ENCODE data around the gene TAF6.
"Not testable (repeated sequence)": the region's sequence is repeated elsewhere in the genome, so short reads cannot be mapped to it uniquely, and the experiment has no call there.

The TAF6 gene

DNA sequence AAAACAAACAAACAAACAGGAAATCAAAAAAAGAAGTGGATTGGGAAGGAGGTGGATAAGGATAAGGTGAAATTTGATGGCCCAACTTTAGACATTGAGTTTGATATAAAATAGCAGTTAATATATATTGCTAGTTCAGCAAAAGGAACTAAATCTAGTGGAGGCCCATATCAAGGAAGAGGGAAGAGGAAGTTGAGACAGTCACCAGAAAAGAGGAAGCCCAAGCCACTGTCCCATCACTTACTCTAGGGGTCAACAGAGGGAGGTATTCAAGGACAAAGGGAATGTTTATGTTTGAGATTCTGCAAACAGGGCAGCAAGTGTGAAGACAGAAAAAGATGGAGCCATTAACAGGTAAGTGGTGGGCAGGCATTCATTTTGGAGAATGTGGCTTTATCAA is 33.2 kb upstream of the TAF6 start:
- DNase-seq (ENCODE audit: low read depth), result no peak

DNA sequence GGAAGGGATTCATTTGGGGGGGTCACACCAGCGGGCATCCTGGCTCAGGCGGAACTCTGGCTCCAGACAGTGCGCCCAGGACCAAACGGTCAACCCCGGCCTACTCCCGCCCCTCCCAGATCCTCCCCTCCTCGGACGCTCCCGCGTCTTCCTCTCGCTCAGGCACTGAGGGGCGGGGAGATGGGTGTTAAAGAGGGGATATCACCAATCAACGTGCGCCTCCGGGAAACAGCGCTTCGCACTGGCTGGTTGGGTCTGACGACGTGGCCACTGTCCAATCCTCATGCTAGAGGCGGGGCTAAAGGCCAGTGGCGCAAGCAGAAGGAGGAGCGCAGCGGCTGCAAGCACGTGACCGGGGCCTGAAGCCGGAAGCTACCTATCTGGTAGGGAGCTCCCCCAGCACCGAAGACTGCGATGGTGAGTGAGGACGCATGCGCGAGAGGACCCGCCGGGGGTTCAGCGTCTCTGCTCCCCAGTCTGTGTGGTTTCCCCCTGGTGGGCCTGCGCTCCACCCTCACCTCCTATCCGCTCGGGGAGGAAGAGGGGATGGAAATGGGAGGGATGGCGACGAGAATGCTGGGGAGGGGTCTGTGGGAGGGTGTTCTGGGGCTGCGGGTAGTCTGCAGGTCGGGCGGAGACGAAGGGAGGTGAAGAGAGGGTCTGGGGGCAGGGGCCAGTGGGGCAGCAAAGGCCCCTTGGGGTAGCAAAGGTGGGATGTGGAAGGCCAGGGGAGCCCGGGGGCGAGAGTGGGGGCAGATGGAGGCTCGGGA is 29.6 kb upstream of the TAF6 start, which contains the start of gene LAMTOR4:
Gene LAMTOR4 (plus strand): TSS at position 360 of the 770 bp plus-strand sequence. CDS start 55 bp downstream, at position 415.
- peak; percentile 98 for DNase-seq (ENCODE audit: low read depth)

DNA sequence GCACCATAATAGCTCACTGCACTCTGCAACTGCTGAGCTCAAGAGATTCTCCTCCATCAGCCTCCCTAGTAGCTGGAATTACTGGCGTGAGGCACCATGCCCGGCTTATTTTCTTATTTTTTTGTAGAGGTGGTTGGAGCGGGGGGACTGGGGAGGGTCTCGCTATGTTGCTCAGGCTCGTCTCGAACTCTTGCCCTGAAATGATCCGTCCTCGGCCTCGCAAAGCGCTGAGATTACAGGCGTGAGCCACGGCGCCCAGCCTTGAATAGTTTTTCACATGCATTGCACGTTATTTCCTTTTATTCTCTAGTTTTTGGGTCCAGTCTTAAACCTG is 29.0 kb upstream of the TAF6 start:
- no peak for DNase-seq (ENCODE audit: low read depth)

DNA sequence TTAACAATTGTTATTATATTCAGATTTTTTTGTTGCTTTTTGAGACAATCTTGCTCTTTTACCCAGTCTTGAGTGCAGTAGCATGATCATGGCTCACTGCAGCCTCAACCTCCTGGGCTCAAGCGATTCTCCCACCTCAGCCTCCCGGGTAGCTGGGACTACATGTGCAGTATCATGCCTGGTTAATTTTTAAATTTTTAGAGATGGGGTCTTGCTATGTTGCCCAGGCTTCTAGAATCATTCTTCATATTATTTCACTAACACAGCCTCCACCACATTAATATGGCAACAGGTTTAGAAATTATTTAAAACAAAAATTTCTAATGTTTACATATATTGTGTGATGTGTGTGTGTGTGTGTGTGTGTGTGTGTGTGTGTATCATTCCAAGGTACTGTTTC is 28.1 kb upstream of the TAF6 start:
- DNase-seq (ENCODE audit: low read depth), result no peak

DNA sequence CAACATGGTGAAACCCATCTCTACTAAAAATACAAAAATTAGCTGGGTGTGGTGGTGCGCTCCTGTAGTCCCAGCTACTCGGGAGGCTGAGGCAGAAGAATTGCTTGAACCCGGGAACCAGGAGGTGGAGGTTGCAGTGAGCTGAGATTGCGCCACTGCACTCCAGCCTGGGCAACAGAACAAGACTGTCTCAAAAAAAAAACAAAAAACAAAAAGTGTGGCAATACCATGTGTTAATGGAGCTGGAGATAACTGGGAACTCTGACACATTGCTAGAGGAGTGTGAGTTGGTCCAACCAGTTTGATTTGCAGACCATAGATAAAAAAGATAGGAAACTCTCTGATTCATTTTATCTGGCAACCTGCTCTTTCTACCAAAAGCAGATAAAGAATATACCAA is 27.2 kb upstream of the TAF6 start:
- DNase-seq (ENCODE audit: low read depth), result not testable (repeated sequence)

DNA sequence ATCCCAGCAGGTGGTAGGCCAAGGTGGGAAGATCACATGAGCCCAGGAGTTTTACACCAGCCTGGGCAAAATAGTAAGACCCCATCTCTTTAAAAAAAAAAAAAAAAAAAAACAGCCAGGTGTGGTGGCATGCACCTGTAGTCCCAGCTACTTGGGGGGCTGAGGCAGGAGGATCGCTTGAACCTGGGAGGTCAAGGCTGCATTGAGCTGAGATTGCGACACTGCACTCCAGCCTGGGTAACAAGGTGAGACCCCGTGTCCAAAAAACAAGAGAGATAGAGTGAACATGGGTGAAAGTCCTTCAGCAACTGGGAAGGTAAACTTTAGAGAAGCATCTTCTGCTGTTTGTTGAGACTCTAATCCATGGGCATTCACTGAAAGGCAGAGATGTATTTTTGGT is 23.3 kb upstream of the TAF6 start:
- DNase-seq (ENCODE audit: low read depth), result no peak

DNA sequence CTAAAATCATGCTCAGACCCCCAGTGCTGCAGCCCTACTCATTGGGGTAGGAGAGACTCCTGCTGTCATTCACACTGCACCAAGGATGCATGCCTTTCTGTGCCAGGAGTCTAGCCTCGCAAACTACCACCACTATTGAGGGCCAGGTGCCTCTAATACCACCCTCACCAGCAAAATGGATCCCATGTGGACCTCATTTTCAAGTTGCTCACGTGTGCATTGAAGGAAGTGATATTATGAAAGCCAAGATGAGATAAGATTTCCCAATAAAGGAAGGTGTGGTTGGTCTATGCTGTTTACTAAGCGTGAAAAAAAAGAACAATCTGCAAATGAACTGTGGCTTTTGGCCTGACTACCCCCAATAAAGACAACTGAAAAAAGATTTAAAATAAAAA is 22.4 kb upstream of the TAF6 start:
- DNase-seq (ENCODE audit: low read depth), result no peak

DNA sequence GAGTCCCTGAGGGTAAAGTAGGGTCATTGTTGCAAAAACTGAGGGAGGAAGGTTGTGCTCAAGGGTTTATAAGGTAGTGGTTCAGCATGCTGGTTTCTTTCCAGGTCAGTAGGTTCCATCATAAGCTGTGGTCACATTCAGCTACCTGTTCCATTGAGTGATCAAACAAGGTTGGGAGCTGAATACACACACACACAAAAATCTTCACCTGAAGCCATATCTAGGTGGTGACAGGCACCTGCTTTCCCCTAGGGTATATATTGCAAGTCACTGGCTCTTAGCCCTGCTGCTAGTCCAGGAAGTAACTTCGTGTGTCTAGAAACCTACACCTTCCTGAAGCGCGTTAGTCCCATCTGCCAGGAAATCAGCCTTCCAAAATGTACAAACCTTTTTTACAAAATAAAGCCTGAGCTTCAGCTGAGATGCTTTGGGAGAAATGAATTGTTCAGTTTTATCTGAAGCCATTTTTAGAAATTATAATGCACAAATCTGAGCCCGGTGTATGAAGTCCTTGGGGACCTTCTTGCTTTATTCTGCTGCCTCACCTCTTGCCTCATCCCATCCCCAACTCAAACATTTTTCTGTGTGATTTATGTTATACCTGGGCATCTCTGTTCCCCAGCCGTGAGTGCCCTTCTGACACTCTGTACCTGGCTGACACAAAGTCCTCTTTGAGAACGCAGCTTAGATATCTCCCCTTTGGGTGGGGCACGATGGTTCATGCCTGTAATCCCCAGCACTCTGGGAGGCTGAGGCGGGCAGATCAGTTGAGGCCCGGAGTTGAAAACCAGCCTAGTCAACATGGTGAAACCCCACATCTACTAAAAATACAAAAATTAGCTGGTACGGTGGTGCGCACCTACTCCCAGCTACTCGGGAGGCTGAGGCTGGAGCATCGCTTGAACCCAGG is 18.9 kb upstream of the TAF6 start:
- DNase-seq (ENCODE audit: low read depth), result no peak

DNA sequence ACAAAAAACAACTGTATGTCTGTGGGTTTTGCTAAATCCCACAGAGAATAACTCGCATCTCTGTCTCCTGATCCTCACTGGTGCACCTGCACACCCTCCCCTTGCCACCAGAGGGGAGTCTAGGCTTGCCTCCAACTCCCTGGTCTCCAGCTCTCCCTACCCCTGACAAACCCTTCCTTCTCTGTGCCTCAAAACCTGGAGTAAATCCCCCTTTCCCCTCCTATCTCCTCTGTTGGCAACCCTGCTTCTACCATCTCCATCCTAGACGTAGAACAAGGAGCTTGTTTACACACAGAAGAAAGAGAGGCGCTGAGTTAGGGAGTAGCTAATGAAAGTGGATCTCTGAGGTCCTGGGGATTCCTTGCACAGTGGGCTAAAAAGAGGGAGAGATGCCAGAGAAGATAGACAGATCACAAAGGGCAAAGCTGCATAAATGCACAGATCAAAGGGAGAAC is 13.6 kb upstream of the TAF6 start:
- DNase-seq (ENCODE audit: low read depth), result no peak

DNA sequence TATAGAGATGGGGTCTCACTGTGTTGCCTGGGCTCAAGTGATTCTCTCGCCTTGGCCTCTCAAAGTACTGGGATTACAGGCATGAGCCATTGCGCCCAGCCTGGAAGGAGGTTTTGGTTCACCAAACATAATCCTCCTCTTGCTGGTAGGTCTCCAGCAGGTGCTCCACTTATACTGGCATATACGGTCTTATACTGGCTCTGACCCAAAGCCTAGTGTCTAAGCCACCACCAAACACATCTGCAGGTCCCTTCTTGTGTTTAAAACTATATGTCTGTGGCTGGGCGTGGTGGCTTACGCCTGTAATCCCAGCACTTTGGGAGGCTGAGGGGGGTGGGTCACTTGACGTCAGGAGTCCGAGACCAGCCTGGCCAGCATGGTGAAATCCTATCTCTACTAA is 13.0 kb upstream of the TAF6 start:
- no peak for DNase-seq (ENCODE audit: low read depth)

DNA sequence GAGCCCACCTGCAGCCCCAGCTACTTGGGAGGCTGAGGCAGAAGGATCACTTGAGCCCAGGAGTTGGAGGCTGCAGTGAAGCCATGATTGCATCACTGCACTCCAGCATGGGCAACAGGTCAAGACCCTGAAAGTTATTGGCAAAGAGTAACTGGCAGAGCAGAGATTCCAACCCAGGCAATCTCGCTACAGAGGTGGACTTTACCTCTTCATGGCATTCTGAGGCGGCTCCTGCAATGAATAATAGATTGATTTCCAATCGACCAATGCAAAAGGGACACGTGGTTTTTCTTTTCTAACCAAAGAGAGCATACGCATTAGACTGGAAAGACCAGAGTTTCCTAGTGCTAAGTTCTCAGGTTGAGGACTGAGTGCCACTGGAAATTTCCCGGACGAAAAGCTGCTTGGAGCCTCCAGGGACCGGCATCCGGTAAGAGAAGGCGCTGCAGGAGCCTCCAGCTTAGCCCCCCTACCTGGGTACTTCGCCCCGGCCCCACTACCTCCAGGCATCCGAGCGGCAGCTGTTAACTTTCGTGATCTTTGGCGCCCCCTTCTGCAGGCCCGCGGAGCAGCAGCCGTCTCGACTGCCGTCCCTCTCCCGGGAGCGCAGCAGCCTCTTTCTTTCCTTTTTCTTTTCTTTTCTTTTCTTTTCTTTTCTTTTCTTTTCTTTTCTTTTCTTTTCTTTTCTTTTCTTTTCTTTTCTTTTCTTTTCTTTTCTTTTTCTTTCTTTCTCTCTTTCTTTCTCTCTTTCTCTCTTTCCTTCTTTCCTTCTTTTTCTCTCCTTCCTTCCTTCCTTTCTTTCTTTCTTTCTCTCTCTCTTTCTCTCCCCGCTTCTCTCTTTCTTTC is 11.7 kb upstream of the TAF6 start:
- DNase-seq (ENCODE audit: low read depth), result no peak

DNA sequence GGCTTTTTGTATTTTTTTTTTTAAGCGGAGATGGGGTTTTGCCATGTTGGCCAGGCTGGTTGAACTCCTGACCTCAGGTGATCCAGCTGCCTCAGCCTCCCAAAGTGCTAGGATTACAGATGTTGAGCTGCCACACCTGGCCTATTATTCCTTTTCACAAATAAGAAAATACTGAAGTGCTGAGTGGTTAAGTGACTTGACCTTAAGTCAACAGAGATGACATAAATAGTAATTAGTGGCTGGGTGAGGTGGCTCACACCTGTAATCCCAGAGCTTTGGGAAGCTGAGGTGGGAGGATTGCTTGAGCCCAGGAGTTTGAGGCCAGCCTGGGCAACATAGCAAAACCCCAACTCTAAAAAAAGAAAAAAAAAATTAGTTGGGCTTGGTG is 11.1 kb upstream of the TAF6 start:
- DNase-seq (ENCODE audit: low read depth), result not testable (repeated sequence)

DNA sequence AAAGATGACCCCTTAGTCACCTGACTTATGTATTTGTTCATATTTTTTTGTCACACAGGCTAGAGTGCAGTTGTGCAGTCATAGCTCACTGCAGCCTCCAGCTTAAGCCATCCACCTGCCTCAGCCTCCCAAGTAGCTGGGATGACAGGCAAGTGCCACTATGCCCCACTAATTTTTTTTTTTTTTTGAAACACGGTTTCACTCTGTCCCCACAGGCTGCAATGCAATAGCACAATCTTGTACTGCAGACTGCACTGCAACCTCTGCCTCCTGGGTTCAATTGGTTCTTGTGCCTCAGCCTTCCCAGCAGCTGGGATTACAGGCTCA is 9.4 kb upstream of the TAF6 start:
- DNase-seq (ENCODE audit: low read depth), result no peak

DNA sequence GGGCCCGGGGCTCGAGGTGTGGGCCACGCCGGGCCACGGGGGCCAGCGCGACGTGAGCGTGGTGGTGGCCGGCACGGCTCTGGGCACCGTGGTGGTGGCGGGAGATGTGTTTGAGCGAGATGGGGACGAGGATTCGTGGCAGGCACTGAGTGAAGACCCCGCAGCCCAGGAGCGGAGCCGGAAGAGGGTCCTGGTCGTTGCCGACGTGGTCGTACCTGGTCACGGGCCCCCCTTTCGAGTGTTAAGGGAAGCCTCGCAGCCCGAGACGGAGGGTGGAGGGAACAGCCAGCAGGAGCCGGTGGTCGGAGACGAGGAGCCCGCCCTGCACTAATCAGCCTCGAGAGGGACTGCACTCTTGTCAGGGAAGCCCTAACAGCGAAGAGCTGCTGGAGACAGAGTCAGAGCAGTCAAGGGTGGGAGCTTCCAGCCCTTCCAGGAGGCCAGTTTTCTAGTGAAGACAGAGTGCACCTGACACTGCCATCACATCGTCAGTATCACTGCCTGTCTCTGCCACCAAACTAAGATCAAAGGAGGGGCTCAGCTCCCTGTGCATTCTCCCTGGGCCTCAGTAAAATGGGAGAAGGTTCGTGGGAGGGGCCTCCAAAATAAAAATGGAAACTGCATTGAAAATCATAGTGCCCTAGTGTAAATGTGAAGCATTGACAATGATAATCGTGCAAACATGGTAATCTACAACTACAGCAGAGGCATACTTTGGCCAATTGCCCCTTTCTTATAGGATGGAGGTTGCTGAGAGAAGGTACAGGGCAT is 8.9 kb upstream of the TAF6 start:
- DNase-seq (ENCODE audit: low read depth), result no peak

DNA sequence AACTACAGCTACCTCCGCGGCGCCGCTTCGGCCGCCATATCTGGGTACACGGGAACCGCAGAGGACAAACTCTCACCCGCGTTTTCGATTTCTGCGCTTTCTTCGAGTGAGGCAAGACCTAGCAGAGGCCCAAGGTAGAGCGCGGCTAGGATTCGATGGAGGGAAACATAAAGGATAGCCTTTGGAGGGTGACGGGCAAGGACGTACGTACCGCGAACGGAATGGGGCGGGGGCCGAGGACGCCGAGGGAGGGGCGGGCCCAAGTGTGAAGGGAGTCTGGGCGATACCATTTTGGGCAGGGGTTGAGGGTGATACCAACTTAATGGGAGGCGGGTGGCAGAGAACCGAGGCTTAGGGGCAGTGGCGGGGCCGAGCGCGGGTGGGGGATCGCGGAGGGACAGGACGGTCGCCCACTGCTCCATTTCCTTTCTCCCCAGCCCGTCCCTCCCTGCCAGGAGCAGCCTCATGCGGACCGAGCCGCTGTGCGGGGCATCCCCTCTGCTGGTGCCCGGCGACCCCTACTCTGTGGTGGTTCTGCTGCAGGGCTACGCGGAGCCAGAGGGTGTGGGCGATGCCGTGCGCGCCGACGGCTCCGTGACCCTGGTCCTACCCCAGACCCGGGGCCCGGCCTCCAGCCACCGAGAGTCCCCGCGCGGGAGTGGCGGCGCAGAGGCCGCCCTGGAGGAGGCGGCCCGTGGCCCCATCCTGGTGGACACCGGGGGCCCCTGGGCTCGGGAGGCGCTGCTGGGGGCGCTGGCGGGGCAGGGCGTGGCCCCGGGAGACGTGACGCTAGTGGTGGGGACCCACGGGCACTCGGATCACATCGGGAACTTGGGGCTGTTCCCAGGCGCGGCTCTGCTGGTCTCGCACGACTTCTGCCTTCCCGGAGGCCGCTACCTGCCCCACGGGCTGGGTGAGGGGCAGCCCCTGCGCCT is 8.0 kb upstream of the TAF6 start, which contains the start of gene MBLAC1:
Gene MBLAC1 (plus strand): TSS at position 37 of the 935 bp plus-strand sequence. CDS start 429 bp downstream, at position 466.
- peak; percentile 84 for DNase-seq (ENCODE audit: low read depth)

DNA sequence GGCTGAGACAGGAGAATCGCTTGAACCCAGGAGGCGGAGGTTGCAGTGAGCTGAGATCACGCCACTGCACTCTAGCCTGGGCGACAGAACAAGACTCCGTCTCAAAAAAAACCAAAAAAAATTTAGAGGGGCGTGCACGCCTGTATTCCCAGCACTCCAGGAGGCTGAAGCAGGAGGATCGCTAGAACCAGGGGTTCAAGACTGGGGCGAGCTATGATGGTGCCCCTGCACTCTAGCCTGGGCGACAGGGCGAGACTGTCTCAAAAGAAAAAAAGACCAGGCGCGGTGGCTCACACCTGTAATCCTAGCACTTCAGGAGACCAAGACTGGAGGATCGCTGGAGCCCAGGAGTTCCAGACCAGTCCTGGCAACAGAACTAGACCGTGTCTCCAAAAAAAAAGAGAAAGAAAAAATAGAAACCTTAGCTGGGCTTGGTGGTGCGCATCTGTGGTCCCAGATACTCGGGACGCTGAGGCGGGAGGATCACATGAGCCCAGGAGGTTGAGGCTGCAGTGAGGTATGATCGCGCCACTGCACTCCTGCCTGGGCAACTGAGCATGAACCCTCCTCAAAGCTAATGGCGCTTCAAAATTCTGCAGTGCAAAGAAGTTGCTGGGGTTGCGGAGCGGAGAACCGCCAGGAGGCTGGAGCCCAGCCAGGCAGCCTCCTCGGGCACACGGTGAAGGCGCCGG is 7.2 kb upstream of the TAF6 start:
- DNase-seq (ENCODE audit: low read depth), result no peak

DNA sequence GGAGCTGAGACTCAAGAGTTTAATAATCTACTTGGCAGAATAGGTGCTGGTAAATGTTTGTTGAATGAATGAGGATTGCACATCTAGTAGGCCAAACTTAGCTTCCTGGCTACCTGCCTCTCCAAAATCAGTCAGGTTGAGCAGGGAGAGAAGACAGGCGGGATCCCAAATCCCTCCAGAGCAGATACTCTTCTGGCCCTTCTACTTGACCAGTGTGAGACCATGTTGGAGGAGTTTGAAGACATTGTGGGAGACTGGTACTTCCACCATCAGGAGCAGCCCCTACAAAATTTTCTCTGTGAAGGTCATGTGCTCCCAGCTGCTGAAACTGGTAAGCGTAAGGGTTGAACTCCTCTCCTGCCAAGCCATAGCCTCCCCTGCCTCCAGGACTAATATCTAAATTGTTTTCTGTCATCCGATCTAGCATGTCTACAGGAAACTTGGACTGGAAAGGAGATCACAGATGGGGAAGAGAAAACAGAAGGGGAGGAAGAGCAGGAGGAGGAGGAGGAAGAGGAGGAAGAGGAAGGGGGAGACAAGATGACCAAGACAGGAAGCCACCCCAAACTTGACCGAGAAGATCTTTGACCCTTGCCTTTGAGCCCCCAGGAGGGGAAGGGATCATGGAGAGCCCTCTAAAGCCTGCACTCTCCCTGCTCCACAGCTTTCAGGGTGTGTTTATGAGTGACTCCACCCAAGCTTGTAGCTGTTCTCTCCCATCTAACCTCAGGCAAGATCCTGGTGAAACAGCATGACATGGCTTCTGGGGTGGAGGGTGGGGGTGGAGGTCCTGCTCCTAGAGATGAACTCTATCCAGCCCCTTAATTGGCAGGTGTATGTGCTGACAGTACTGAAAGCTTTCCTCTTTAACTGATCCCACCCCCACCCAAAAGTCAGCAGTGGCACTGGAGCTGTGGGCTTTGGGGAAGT is 5.4 kb upstream of the TAF6 start:
- no peak for DNase-seq (ENCODE audit: low read depth)

DNA sequence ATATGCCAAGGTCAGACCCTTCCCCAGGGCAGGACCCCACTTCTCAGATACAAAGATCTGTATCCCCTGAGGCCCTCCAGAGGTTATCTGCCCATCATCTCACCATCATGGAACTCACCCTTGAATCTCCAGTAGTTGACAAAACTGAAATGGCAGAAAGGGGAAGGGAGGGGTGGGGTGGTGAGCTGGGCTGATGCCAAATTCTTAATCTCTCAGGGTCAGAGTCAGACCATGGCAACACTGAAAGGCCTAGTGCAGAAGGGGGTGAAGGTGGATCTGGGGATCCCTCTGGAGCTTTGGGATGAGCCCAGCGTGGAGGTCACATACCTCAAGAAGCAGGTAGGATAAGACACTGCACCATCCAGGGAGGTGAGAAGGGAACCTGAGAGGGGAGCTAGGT is 3.4 kb upstream of the TAF6 start:
- no peak for DNase-seq (ENCODE audit: low read depth)

DNA sequence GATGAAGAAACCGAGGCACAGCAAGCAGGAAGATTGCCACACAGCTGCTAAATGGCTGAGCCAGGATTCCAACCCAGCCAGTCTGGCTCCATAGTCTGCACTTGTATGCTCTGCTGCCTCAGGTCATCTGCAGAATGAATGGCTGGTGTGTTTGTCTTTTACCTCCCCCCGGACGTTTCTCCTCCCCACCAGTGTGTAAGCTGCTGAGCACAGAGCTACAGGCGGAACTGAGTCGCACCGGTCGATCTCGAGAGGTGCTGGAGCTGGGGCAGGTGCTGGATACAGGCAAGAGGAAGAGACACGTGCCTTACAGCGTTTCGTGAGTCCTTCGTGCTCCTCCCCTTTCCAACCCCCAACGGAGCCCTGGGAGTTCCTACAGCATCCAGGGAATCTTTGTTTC is 2.9 kb upstream of the TAF6 start:
- no peak for DNase-seq (ENCODE audit: low read depth)
